ENCODE results near the gene TBRG1. TPM values are rescaled to one million over a fixed set of nuclear protein-coding genes. Genes with fewer than 3 reads are reported as not detected.

The TBRG1 gene
- total and polyA plus RNA-seq, 2 of the 4 experiments (the other 2 are of a cell fraction), result 13.3 to 23.2 TPM

DNA sequence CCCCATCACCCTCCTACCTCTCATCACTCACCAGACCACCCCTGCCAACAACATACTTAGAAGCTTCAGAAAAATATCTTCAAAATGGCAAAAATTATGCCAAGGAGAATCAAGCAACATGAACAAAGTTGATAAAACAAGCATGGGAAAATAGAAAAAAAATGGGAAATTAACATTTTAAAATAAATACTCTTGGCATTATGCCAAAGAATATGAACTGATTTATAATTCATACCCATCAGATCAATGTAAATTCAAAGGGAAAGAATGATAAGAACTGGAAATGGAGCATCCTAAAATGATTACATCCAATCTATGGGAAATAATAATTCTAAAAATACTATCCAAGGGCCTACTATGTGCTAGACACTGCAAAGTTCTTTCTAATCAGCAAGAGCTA lies 38.9 kb downstream of the TBRG1 start:
- no peak overlapping the region for H2AFZ ChIP-seq (replicated peaks; ENCODE audit: low read length, poor library complexity)
- no peaks in the 10 kb centered on the region for H3K79me1 ChIP-seq (ENCODE audit: low read depth in 1 of 2, low read length in 2 of 2)
- no peak overlapping the region for H3K14ac ChIP-seq (replicated peaks; ENCODE audit: low read depth, low read length)
- H4K20me1 ChIP-seq (ENCODE audit: insufficient read depth, low read length), result no peaks in the 10 kb centered on the region
- H3K18ac ChIP-seq (ENCODE audit: low read depth, low read length), result no peak overlapping the region
- TF ChIP-seq RAD21 (IDR thresholded peaks at IDR 0.05; ENCODE audit: low read length), result no peak
- TF ChIP-seq POLR2A (IDR thresholded peaks at IDR 0.05; ENCODE audit: low read depth, low read length), result no peak
- TF ChIP-seq, protein P1, sequence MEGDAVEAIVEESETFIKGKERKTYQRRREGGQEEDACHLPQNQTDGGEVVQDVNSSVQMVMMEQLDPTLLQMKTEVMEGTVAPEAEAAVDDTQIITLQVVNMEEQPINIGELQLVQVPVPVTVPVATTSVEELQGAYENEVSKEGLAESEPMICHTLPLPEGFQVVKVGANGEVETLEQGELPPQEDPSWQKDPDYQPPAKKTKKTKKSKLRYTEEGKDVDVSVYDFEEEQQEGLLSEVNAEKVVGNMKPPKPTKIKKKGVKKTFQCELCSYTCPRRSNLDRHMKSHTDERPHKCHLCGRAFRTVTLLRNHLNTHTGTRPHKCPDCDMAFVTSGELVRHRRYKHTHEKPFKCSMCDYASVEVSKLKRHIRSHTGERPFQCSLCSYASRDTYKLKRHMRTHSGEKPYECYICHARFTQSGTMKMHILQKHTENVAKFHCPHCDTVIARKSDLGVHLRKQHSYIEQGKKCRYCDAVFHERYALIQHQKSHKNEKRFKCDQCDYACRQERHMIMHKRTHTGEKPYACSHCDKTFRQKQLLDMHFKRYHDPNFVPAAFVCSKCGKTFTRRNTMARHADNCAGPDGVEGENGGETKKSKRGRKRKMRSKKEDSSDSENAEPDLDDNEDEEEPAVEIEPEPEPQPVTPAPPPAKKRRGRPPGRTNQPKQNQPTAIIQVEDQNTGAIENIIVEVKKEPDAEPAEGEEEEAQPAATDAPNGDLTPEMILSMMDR (conservative IDR thresholded peaks at IDR 0.05; ENCODE audit: low read depth, low read length), result no peak
- no peak for TF ChIP-seq CEBPB (IDR thresholded peaks at IDR 0.05; ENCODE audit: low read depth, low read length)
- TF ChIP-seq MXI1 (IDR thresholded peaks at IDR 0.05; ENCODE audit: borderline replicate concordance, low read depth, low read length), result no peak
- TF ChIP-seq, protein P2, sequence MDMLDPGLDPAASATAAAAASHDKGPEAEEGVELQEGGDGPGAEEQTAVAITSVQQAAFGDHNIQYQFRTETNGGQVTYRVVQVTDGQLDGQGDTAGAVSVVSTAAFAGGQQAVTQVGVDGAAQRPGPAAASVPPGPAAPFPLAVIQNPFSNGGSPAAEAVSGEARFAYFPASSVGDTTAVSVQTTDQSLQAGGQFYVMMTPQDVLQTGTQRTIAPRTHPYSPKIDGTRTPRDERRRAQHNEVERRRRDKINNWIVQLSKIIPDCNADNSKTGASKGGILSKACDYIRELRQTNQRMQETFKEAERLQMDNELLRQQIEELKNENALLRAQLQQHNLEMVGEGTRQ (IDR thresholded peaks at IDR 0.05; ENCODE audit: low read depth, low read length), result no peak
- no peak for TF ChIP-seq CHD1 (IDR thresholded peaks at IDR 0.05; ENCODE audit: low read depth, low read length)
- no peak for TF ChIP-seq MAZ (IDR thresholded peaks at IDR 0.05; ENCODE audit: borderline replicate concordance, low read depth, low read length)
- TF ChIP-seq, protein P3, sequence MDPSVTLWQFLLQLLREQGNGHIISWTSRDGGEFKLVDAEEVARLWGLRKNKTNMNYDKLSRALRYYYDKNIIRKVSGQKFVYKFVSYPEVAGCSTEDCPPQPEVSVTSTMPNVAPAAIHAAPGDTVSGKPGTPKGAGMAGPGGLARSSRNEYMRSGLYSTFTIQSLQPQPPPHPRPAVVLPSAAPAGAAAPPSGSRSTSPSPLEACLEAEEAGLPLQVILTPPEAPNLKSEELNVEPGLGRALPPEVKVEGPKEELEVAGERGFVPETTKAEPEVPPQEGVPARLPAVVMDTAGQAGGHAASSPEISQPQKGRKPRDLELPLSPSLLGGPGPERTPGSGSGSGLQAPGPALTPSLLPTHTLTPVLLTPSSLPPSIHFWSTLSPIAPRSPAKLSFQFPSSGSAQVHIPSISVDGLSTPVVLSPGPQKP (IDR thresholded peaks at IDR 0.05; ENCODE audit: borderline replicate concordance, low read depth, low read length), result no peak
- no peak for TF ChIP-seq RFX5 (IDR thresholded peaks at IDR 0.05; ENCODE audit: low read depth, low read length)
- no peak overlapping the region for H2AK9ac ChIP-seq (replicated peaks; ENCODE audit: low read depth, low read length, poor library complexity)
- no peak overlapping the region for H3K56ac ChIP-seq (ENCODE audit: extremely low read depth, insufficient read depth, low read length)
- ChIA-PET CTCF (interaction anchor here (0.8 kb wide), 1 partner anchor 175 kb away, joined by 3 read pairs; no protein-coding TSS in a partner anchor), POLR2A (ENCODE audit: unreplicated experiment) (no interaction called here)
- H3K4me3 ChIP-seq (ENCODE audit: insufficient read depth, low read depth, low read length), result no peak overlapping the region
- no peak overlapping the region for H3K9ac ChIP-seq (ENCODE audit: low read depth, low read length)
- H3K27ac ChIP-seq (ENCODE audit: insufficient read depth, low read length), result no peak overlapping the region
- H2BK20ac ChIP-seq (ENCODE audit: low read depth, low read length), result no peak overlapping the region
- dilution Hi-C loops (cut with HindIII; ENCODE audit: low sequenced_read_pairs, unreplicated experiment), result no loop called here
- H3K9me1 ChIP-seq (ENCODE audit: insufficient read depth, low read length), result no peaks in the 10 kb centered on the region
- H3K23ac ChIP-seq (ENCODE audit: low read depth, low read length), result no peak overlapping the region
- DNase-seq (no peak), ATAC-seq (ENCODE audit: low read depth) (no peak)
- no peak overlapping the region for H2BK5ac ChIP-seq (ENCODE audit: low read depth, low read length, poor library complexity, severe bottlenecking)
- no peak overlapping the region for H4K91ac ChIP-seq (ENCODE audit: insufficient read depth, low read depth, low read length)
- no peak overlapping the region for H3K4ac ChIP-seq (ENCODE audit: low read depth, low read length)
- H2BK15ac ChIP-seq (ENCODE audit: low read depth, low read length), result no peak overlapping the region
- no peak overlapping the region for H3K4me2 ChIP-seq (ENCODE audit: low read depth, low read length)
- H3K4me1 ChIP-seq (ENCODE audit: control insufficient read depth, insufficient read depth, low read length), result peaks cover 5% of the 10 kb centered on the region; the same call in 1 of the 2 replicates
- in situ Hi-C loops (cut with MboI; ENCODE audit: low sequenced_read_pairs), result loop anchor here (25.0 kb wide), 1 partner anchor 751 kb away; no protein-coding TSS in a partner anchor
- no peak overlapping the region for H4K8ac ChIP-seq (ENCODE audit: low read depth in 2 of 2, low read length in 2 of 2)
- BruUV-seq (replicated peaks), result no TSS peak
- H3K9me3 ChIP-seq (ENCODE audit: control insufficient read depth, insufficient read depth, low read length), result no peaks in the 10 kb centered on the region
- no peak overlapping the region for H2BK120ac ChIP-seq (ENCODE audit: low read depth, low read length)
- H3K27me3 ChIP-seq (ENCODE audit: control insufficient read depth, insufficient read depth, low read length), result no peaks in the 10 kb centered on the region
- intact Hi-C loops (cut with micrococcal nuclease), result no loop called here
- no peak overlapping the region for H4K5ac ChIP-seq (ENCODE audit: low read depth, low read length)
- no peaks in the 10 kb centered on the region for H3K36me3 ChIP-seq (ENCODE audit: control insufficient read depth, insufficient read depth, low read length)
- no peak overlapping the region for H2AK5ac ChIP-seq (ENCODE audit: low read depth, low read length)
